Spleen (tissue), 11 donors: ENCODE data around the gene ALCAM. TPM values are rescaled to one million over a fixed set of nuclear protein-coding genes. Genes with fewer than 3 reads are reported as not detected.

ENCODE experiments used
- DNase-seq: peaks from one replicate; pipeline ENCODE4 v3.0.0-alpha.2; 2020
- H3K27ac ChIP-seq, 8 donors: fragments of 200-600 bp; sonication (generic) in 7 of 8; 1 replicate in 4 of 8; 2 replicates in 4 of 8; pipeline versions ENCODE4 v1.5.0 to v1.8.0; 2016 to 2021; ENCODE audit warnings: inconsistent platforms in 4 of 8, mild to moderate bottlenecking in 4 of 8, moderate library complexity in 1 of 8
- H3K27me3 ChIP-seq, 7 donors: fragments of 200-600 bp; sonication (generic) in 6 of 7; replicated peaks in 1 of 7; 1 replicate in 4 of 7; 2 replicates in 3 of 7; pipeline versions ENCODE4 v1.5.0 to v1.8.0; 2016 to 2021; ENCODE audit warnings: inconsistent platforms in 3 of 7, mild to moderate bottlenecking in 1 of 7
- H3K36me3 ChIP-seq, 6 donors: fragments of 200-600 bp; sonication (generic) in 5 of 6; 1 replicate in 4 of 6; 2 replicates in 2 of 6; pipeline versions ENCODE4 v1.5.0 to v1.8.0; 2016 to 2021; ENCODE audit warnings: inconsistent platforms in 2 of 6
- H3K4me1 ChIP-seq, 6 donors: fragments of 200-600 bp; sonication (generic) in 5 of 6; 1 replicate in 3 of 6; 2 replicates in 3 of 6; pipeline versions ENCODE4 v1.5.0 to v1.8.0; 2016 to 2021; ENCODE audit warnings: inconsistent platforms in 3 of 6
- H3K4me3 ChIP-seq, 8 donors: fragments of 200-600 bp; sonication (generic) in 7 of 8; 1 replicate in 4 of 8; 2 replicates in 4 of 8; pipeline versions ENCODE4 v1.5.0 to v1.8.0; 2016 to 2021; ENCODE audit warnings: inconsistent platforms in 4 of 8, mild to moderate bottlenecking in 4 of 8, moderate library complexity in 2 of 8
- H3K9me3 ChIP-seq, 8 donors: fragments of 200-600 bp; sonication (generic) in 7 of 8; 1 replicate in 4 of 8; 2 replicates in 4 of 8; pipeline versions ENCODE4 v1.5.0 to v1.8.0; 2016 to 2021; ENCODE audit warnings: inconsistent platforms in 4 of 8
- POLR2A ChIP-seq, 3 donors: fragments of 450-650 bp; IDR thresholded peaks; one replicate each; pipeline ENCODE4 v1.5.1; 2017; ENCODE audit warnings: antibody characterized with exemption in 3 of 3, mild to moderate bottlenecking in 1 of 3
- POLR2AphosphoS5 ChIP-seq, 3 donors: sonication (generic); formaldehyde crosslinking; IDR thresholded peaks; one replicate each; pipeline ENCODE4 v1.5.1; 2017; ENCODE audit warnings: antibody characterized with exemption in 3 of 3
- WGBS, 5 donors: extraction: QIAGEN DNeasy Blood & Tissue Kit in 3 of 5; methylation state at CpG; one replicate each; pipeline versions ENCODE4 v1.1.5 to v1.1.7; 2013 to 2018; 5-methylcytosine and 5-hydroxymethylcytosine counted together
- intact Hi-C: fragments of 100-400 bp; cut with DNase I; formaldehyde crosslinking; loops from one replicate; pipeline ENCODE4 v1.15.0; 2023; ENCODE audit warnings: low total_unique reads
- polyA plus RNA-seq, 3 donors: library from polyadenylated mRNA; stranded (reverse); fragments of 200-250 nt; gene quantifications; one replicate each; pipeline ENCODE4 v1.2.1, GENCODE V29; 2013
- total RNA-seq, 7 donors: library from RNA; depleted of rRNA in 3 of 7; stranded (reverse); fragments of >200 nt in 3 of 7; fragmentation: NEBNext Ultra II Directional in 4 of 7; extraction: Animal tissue kit (Norgen Biotek cat#: 25700) in 4 of 7; gene quantifications; one replicate each; pipeline versions ENCODE4 v1.1.0 to v1.2.1, GENCODE V29; 2016 to 2021
- TF ChIP-seq, protein P1 (sequence below), 11 experiments: fragments of 200-600 bp in 7 of 11; fragments of 450-650 bp in 4 of 11; sonication (generic) in 4 of 11; IDR thresholded peaks in 8 of 11; conservative IDR thresholded peaks in 3 of 11; 1 replicate in 7 of 11; 2 replicates in 4 of 11; pipeline versions ENCODE4 v1.4.0 to v1.8.0; 2016 to 2021; ENCODE audit warnings: antibody characterized with exemption in 11 of 11, inconsistent platforms in 4 of 11, mild to moderate bottlenecking in 1 of 11
- donor health status: healthy with polysubstance abuse.
- donor health status: DM: no; HTN: no; CAD: no; lungs with moderate emphysema.
- donor health status: DM: no; HTN: no; CAD: no.
- donor health status: Bipolar disorder and iron deficiency.
- donor health status: healthy.
- donor health status: DM: no; HTN: no; CAD: no.
- donor health status: DM: yes; HTN: yes; CAD: no.

The ALCAM gene
- total and polyA plus RNA-seq, 10 donors = 6.3 to 18.5 (median 11.8) TPM

DNA sequence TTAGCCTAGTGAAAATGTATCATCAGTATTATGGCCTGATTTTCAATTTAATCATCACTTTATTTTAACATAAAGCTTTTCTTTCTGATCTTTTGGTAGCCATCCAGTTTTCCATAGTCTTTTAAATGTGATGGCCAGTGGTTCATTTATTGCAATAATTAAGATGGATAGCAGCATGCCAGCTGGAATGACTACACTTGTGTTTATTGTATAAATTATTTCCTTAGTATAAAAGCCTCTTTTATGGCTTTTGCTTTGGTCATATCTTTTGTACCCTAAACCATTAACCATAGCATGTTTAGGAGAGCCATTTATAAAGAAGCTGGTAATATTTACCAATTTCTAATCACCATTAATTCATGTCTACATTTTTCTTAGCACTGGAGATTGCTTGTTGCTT lies 31.7 kb downstream of the ALCAM start:
- DNase-seq = no peak
- no peaks in the 10 kb centered on the region for H3K27me3 ChIP-seq
- no peaks in the 10 kb centered on the region for H3K4me1 ChIP-seq
- intact Hi-C loops = no loop called here
- H3K27ac ChIP-seq = no peak overlapping the region
- TF ChIP-seq POLR2AphosphoS5 (IDR thresholded peaks at IDR 0.05) = no peak
- TF ChIP-seq, protein P1, sequence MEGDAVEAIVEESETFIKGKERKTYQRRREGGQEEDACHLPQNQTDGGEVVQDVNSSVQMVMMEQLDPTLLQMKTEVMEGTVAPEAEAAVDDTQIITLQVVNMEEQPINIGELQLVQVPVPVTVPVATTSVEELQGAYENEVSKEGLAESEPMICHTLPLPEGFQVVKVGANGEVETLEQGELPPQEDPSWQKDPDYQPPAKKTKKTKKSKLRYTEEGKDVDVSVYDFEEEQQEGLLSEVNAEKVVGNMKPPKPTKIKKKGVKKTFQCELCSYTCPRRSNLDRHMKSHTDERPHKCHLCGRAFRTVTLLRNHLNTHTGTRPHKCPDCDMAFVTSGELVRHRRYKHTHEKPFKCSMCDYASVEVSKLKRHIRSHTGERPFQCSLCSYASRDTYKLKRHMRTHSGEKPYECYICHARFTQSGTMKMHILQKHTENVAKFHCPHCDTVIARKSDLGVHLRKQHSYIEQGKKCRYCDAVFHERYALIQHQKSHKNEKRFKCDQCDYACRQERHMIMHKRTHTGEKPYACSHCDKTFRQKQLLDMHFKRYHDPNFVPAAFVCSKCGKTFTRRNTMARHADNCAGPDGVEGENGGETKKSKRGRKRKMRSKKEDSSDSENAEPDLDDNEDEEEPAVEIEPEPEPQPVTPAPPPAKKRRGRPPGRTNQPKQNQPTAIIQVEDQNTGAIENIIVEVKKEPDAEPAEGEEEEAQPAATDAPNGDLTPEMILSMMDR (IDR thresholded peaks at IDR 0.05 in 8 of 11, conservative IDR thresholded peaks at IDR 0.05 in 3 of 11) = no peak
- H3K36me3 ChIP-seq = peaks cover 0 to 5% (median 0%) of the 10 kb centered on the region in 6 donors
- H3K4me3 ChIP-seq = no peak overlapping the region
- peaks cover 0 to 8% (median 3%) of the 10 kb centered on the region in 8 donors for H3K9me3 ChIP-seq

DNA sequence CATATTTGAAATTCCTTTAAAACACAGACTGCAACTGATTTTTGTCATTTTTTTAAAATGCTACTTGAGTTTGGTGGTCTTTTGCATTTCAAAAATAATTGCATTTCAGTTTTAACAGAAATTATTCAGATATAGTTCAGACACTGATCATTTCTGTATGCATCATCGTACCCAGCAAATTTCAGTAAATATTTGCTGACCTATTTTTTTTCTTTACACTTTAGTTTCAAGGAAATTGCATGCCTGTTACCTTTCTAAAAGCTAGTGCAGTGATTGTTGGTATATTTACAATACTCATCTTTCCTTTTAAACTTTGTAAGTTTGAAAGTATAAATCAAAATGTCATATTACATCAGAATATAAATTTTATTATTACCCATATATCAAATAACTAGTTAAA lies 32.4 kb downstream of the ALCAM start:
- Histone ChIP-seq H3K4me3 (no peak overlapping the region), H3K4me1 (no peaks in the 10 kb centered on the region), H3K27ac (no peak overlapping the region), H3K36me3 (peaks cover 0 to 6% (median 0%) of the 10 kb centered on the region in 6 donors), H3K27me3 (no peaks in the 10 kb centered on the region), H3K9me3 (peaks cover 0 to 14% (median 5%) of the 10 kb centered on the region in 8 donors)
- intact Hi-C loops = no loop called here
- TF ChIP-seq POLR2AphosphoS5 (IDR thresholded peaks at IDR 0.05) = no peak
- TF ChIP-seq, protein P1 (IDR thresholded peaks at IDR 0.05 in 8 of 11, conservative IDR thresholded peaks at IDR 0.05 in 3 of 11) = no peak
- no peak for TF ChIP-seq POLR2A (IDR thresholded peaks at IDR 0.05)
- 86 to 96% (median 88%) methylated on average over 1 of the region's 1 CpG for WGBS, 5 donors
- DNase-seq = no peak

DNA sequence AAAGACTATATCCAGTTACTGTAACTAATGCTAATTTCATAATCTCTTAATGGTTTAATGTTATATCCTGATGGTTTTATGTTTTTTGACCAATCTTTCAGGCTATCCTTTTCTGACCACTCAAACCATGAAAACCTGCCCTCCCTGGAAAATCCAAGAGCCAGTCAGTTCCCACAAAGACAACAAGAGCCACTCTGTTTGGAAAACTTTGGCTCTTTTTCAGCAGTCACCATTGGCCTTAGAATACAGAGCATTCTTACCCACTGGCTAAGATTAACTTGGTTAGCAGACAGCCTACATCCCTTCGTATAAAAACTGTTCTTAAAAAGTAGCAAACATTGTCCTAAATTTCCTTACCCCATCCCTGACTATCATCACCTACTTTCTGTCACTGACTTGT lies 32.9 kb downstream of the ALCAM start:
- no peak overlapping the region for H3K4me3 ChIP-seq
- DNase-seq = no peak
- peaks cover 0 to 6% (median 0%) of the 10 kb centered on the region in 6 donors for H3K36me3 ChIP-seq
- intact Hi-C loops = no loop called here
- no peaks in the 10 kb centered on the region for H3K4me1 ChIP-seq
- H3K27me3 ChIP-seq = no peaks in the 10 kb centered on the region
- peaks cover 0 to 14% (median 7%) of the 10 kb centered on the region in 8 donors for H3K9me3 ChIP-seq
- TF ChIP-seq POLR2AphosphoS5 (IDR thresholded peaks at IDR 0.05) (no peak), POLR2A (IDR thresholded peaks at IDR 0.05) (no peak)
- TF ChIP-seq, protein P1 (IDR thresholded peaks at IDR 0.05 in 8 of 11, conservative IDR thresholded peaks at IDR 0.05 in 3 of 11) = no peak
- no peak overlapping the region for H3K27ac ChIP-seq
- 68 to 83% (median 78%) methylated on average over 1 of the region's 1 CpG for WGBS, 5 donors

DNA sequence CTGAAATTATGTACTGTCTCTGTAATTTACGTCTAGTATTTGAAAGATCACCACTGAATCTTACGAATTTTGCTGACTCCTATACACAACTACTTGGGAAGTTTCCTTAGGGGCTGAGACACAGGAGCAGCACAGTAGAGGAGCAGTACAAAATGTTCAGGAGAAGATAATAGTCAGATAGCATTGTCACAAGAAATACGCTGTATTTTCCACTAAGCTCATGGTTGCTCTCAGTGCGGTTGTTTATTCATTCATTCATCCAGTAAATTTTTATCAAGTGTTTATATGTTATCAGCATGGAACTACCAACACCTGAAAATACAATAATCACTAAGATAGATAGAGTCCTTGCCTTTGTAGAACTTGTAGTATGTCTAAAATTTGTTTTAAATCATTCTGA lies 34.5 kb downstream of the ALCAM start:
- DNase-seq = no peak
- 90 to 97% (median 94%) methylated on average over 4 of the region's 4 CpGs for WGBS, 5 donors
- Histone ChIP-seq H3K9me3 (peaks cover 0 to 14% (median 7%) of the 10 kb centered on the region in 8 donors), H3K27me3 (no peaks in the 10 kb centered on the region), H3K36me3 (peaks cover 0 to 6% (median 0%) of the 10 kb centered on the region in 6 donors), H3K4me1 (no peaks in the 10 kb centered on the region), H3K27ac (no peak overlapping the region), H3K4me3 (no peak overlapping the region)
- intact Hi-C loops = no loop called here
- TF ChIP-seq, protein P1 (IDR thresholded peaks at IDR 0.05 in 8 of 11, conservative IDR thresholded peaks at IDR 0.05 in 3 of 11) = no peak
- no peak for TF ChIP-seq POLR2AphosphoS5 (IDR thresholded peaks at IDR 0.05)
- TF ChIP-seq POLR2A (IDR thresholded peaks at IDR 0.05) = no peak
